Lower lobe of right lung (tissue), 2 donors: ENCODE results near the gene OBSL1. TPM values are rescaled to one million over a fixed set of nuclear protein-coding genes. Genes with fewer than 3 reads are reported as not detected.

Source experiments
- ATAC-seq, 2 donors: fragments of 200-7000 bp; cut with Tn5 transposase; one replicate each; pipeline ENCODE4 v1.9.1; 2020 to 2022; ENCODE audit warnings: mild to moderate bottlenecking in 2 of 2, moderate library complexity in 2 of 2
- DNase-seq: peaks from one replicate; pipeline ENCODE4 v3.0.0-alpha.2; 2020
- H3K27ac ChIP-seq: fragments of 200-600 bp; one replicate; pipeline ENCODE4 v1.8.0; 2022
- H3K27me3 ChIP-seq: fragments of 200-600 bp; one replicate; pipeline ENCODE4 v1.8.0; 2022; ENCODE audit warnings: low read depth
- H3K36me3 ChIP-seq: fragments of 200-600 bp; one replicate; pipeline ENCODE4 v1.8.0; 2022; ENCODE audit warnings: mild to moderate bottlenecking
- H3K4me1 ChIP-seq: fragments of 200-600 bp; one replicate; pipeline ENCODE4 v1.8.0; 2022
- H3K4me3 ChIP-seq: fragments of 200-600 bp; one replicate; pipeline ENCODE4 v1.8.0; 2022; ENCODE audit warnings: mild to moderate bottlenecking
- H3K9me3 ChIP-seq: fragments of 200-600 bp; one replicate; pipeline ENCODE4 v1.8.0; 2022
- CTCF ChIP-seq: fragments of 200-600 bp; IDR thresholded peaks from one replicate; pipeline ENCODE4 v1.8.0; 2022; ENCODE audit warnings: antibody characterized with exemption, mild to moderate bottlenecking
- intact Hi-C: fragments of 100-400 bp; cut with DNase I; formaldehyde crosslinking; loops from one replicate; pipeline ENCODE4 v1.11.0; 2022
- total RNA-seq: library from RNA; stranded (reverse); fragmentation: NEBNext Ultra II Directional; extraction: Animal tissue kit (Norgen Biotek cat#: 25700); gene quantifications from one replicate; pipeline ENCODE4 v1.2.1, GENCODE V29; 2021
- donor health status: DM: no; HTN: yes; CAD: no; lungs with severe emphysema.

The OBSL1 gene
- total RNA-seq, 1 donor from 2014 or later, result 49.4 TPM

- H3K4me1 ChIP-seq, result no peaks in the 10 kb centered on the region
- no peak overlapping the region for H3K4me3 ChIP-seq
- no peak overlapping the region for H3K27ac ChIP-seq
- H3K36me3 ChIP-seq, result peaks cover 26% of the 10 kb centered on the region
- intact Hi-C loops, result no loop called here
- TF ChIP-seq CTCF, result no peak
- DNase-seq, result no peak
- no peaks in the 10 kb centered on the region for H3K27me3 ChIP-seq
- no peak for ATAC-seq
- no peaks in the 10 kb centered on the region for H3K9me3 ChIP-seq
These were observed 7.9 kb downstream of the OBSL1 start for GRCh38 chr2:219563271-219563928.

GRCh38 chr2:219562049-219563020 lies 9.0 kb downstream of the OBSL1 start:
- no peak for ATAC-seq
- no peaks in the 10 kb centered on the region for H3K27me3 ChIP-seq
- DNase-seq, result no peak
- H3K4me3 ChIP-seq, result no peak overlapping the region
- TF ChIP-seq CTCF, result no peak
- intact Hi-C loops, result no loop called here
- H3K9me3 ChIP-seq, result no peaks in the 10 kb centered on the region
- H3K36me3 ChIP-seq, result peaks cover 26% of the 10 kb centered on the region
- H3K27ac ChIP-seq, result no peak overlapping the region
- H3K4me1 ChIP-seq, result no peaks in the 10 kb centered on the region

GRCh38 chr2:219561179-219562048 lies 9.9 kb downstream of the OBSL1 start:
- H3K27me3 ChIP-seq, result no peaks in the 10 kb centered on the region
- no peak overlapping the region for H3K4me3 ChIP-seq
- intact Hi-C loops, result no loop called here
- peaks cover 18% of the 10 kb centered on the region for H3K36me3 ChIP-seq
- DNase-seq (no peak), ATAC-seq (peak; percentile 25 to 58)
- no peaks in the 10 kb centered on the region for H3K9me3 ChIP-seq
- H3K27ac ChIP-seq, result no peak overlapping the region
- TF ChIP-seq CTCF, result no peak
- no peaks in the 10 kb centered on the region for H3K4me1 ChIP-seq

- Histone ChIP-seq H3K4me1 (no peaks in the 10 kb centered on the region), H3K4me3 (no peak overlapping the region), H3K9me3 (no peaks in the 10 kb centered on the region), H3K36me3 (peaks cover 17% of the 10 kb centered on the region), H3K27ac (no peak overlapping the region), H3K27me3 (no peaks in the 10 kb centered on the region)
- DNase-seq (no peak), ATAC-seq (no peak)
- intact Hi-C loops, result no loop called here
- TF ChIP-seq CTCF, result no peak
These were observed 10.5 kb downstream of the OBSL1 start for GRCh38 chr2:219560893-219561178.

GRCh38 chr2:219560037-219560892 lies 11.1 kb downstream of the OBSL1 start:
- intact Hi-C loops, result no loop called here
- DNase-seq, result no peak

More at GRCh38 chr2:219560037-219560892, 11.1 kb downstream of the OBSL1 start:
- H3K4me3 ChIP-seq, result no peak overlapping the region
- no peaks in the 10 kb centered on the region for H3K9me3 ChIP-seq
- no peak overlapping the region for H3K27ac ChIP-seq
- H3K36me3 ChIP-seq, result peaks cover 12% of the 10 kb centered on the region
- no peaks in the 10 kb centered on the region for H3K4me1 ChIP-seq
- TF ChIP-seq CTCF, result peak; percentile 77
- ATAC-seq, result peak in 1 of 2 donors; percentile 51
- no peaks in the 10 kb centered on the region for H3K27me3 ChIP-seq
